HG02981 (cell line): ENCODE data around the gene RSPO1.

ENCODE experiments used
- ATAC-seq: cut with Tn5 transposase; IDR thresholded peaks from one replicate; pipeline ENCODE4 v1.9.1; 2021; ENCODE audit warnings: mild to moderate bottlenecking, moderate library complexity; ENCODE audit not compliant: unreplicated experiment

RSPO1 gene

DNA sequence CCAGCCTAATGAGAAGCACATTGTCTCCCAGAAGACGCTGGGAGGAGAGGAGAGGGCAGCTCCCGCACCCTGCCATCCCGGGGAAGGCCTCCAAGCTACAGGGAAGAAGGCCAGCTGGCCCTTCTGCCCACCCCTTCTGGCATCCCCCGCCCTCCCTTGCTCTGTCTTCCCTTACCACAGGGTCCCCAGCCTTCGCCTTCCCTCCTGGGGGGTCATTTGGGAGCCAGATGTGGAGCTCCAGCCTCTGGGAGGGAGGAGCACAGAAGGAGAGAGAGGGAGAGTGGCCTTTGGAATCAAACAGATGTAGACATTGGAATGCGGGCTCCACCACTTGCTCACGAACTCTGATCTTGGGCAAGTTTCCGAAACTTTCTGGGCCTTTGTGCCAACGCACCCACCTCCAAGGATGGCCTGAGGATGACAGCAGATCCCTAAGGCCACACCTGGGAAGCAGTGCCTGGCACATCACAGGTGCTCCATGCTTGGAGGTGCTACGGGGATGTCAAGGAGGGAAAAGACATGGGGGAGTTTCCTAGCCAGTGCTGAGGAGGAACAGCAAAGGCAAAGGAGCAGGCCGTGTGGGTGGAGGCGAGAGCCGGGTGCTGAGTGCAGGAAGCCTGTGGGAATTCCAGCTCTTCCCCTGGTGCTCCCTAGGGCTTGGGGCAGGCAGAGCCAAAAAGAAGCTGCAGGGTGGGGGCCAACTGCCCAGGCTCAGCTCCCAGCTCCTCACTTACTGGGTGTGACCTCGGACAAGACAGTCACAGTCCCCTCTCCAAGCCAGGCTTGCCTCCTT lies 23.1 kb upstream of the RSPO1 start:
- ATAC-seq: no peak

DNA sequence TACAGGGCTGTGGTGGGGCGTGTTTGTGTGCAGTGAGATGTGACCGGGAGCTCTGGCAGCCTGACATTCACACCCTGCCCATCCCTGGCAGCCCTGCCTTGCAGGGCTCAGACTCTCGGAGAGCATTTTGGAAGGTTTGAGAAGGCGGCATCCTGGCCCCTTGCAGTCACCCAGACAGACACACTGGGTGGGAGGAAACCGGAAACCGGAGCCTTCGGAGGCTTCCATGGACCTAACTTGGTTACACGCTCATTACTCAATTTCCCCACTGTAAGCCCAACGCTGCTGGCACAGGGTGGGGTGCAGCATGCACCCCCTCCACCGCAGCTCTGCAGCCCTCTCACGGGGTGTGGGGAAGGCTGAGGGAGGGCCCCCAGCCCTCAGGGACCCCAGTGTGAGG lies 22.2 kb upstream of the RSPO1 start:
- ATAC-seq: no peak

DNA sequence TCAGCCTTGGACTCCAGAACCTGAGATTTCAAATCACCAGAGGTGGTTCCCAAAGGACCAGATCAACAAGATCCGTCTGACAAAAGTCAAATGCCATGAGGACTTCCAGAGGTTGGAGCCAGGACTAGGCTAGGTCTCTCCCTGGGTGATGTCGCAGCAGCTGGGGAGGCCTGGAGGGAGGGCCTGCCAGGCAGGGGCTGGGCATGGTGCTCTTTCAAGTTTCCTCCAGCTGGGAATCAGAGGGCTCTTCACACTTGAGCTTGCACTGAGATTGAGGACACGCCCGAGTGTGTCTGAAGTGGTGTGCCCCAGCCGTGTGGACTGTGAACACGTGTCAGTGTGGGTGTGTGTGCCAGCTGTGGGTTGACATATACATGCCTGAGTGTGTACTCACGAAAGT lies 21.3 kb upstream of the RSPO1 start:
- ATAC-seq: no peak

DNA sequence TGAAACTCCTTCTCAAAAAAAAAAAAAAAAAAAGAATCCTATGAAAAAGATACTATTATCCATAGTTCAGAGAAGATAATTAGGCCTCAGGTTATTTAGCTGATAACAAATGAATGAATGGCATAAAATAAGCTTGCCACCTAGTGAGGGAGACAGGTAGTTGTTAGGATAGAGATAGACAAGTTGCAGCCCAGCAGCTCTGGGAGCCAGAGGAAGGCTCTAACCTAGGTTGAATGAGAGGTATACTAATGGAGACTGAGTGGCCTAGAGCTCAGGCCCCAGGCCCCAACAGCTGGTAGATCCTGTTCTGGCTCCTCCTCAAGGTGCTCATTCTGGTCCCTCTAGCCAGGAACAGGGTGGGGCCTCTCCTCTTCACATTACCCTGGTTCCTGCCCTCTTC lies 20.6 kb upstream of the RSPO1 start:
- ATAC-seq: no peak

DNA sequence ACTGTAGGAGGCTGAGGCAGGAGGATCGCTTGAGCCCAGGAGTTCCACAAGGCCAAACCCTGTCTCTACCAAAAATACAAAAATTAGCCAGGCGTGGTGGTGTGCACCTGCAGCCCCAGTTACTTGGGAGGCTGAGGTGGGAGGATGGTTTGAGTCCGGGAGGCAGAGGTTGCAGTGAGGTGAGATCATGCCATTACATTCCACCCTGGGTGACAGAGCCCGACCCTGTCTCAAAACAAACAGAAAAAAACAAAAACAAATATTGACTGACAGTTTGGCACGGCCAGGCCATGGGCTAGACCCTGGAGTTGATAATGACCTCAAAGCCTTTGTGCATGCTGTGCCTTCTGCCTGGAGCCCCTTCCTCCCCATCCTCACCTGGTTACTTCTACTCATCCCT lies 19.2 kb upstream of the RSPO1 start:
- ATAC-seq: no peak

DNA sequence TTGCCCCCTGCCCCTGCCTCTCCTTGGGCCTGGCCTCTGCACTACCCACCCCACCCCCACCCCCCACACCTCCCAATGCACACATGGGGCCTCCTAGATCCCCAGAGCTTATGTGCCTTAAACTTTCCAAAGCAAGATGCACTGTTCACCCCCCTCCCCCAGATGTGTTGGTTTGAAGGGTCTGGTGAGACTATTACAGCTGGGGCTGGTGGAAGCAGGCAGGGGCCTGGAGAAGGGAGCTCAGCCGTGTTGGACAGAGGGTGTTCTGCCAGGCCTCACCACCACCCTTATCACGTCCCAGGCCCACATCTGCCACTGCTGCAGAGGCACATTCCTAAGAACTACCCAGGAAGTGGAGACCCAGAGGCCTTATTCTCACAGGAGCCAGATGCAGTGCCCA lies 18.3 kb upstream of the RSPO1 start:
- no peak for ATAC-seq

DNA sequence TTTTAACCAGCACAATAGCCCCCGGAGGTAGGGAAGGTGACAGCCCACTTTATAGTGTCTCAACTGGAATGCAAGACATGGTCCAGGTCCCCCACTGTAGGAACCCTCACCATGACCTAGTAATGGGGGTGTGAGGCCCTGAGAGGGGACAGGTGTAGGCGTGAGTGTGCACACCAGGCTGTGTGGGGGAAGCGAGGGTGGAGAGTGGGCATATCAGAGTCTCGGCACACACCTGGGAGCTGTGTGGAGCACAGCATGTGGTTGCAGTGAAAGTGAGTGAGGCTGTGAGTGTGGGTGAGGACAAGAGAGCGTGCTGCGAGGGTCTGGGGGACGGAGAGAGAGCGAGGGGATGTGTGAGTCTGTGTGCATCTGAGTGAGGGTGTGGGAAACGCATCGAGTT lies 17.1 kb upstream of the RSPO1 start:
- no peak for ATAC-seq

DNA sequence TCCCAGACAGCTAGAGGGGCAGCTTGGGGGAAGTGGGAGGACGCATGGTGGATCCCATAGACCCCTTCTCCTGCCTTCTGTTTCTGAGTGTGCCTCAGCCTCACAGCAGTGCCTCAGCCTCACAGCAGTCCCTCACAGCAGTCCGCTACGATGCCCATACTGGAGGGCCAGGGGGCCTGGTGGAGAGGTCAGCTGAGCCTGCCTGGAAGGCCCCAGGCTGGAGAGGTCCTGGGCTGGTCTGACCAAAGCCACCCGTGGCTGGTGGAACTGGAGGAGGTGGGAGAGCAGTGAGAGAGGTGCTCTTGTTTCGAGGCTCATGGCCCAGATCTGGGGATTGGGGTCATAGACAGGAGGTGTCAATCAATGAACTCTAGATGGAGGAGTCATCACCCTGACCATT lies 16.0 kb upstream of the RSPO1 start:
- no peak for ATAC-seq

DNA sequence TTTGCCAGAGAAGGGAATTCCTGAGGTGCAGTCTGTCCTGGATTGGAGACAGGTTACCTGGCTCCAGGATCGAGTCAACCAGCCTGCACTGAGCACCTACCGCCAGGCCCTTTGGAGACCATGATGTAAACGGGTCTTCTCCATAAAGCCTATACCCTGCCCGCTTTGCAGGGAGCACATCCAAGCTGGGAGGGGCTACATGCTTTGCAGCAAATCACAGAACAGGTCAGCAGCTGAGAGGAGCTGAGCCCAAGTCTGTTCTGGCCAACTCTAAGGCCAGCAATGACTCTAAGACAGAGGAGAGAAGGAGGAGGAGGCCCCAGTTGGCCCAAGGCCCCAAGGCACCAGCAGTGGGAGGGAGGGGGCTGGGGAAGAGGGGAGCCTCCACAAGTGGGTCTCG lies 15.5 kb upstream of the RSPO1 start:
- ATAC-seq: no peak

DNA sequence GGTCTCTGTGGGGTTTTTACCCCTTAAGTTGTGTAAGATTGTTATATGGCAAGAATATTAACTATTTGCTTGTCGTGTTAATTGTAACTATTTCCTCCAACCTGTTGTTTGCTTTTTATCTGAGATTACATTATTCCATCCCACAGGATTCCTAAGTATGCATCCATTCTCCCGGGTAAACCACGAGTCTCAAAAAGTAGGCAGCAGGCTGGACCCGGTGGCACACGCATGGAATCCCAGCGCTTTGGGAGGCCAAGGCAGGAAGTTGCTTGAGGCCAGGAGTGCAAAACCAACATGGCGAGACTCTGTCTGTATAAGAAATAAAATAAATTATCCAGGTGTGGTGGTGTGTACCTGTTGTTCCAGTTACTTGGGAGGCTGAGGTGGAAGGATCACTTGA lies 12.6 kb upstream of the RSPO1 start:
- no peak for ATAC-seq

DNA sequence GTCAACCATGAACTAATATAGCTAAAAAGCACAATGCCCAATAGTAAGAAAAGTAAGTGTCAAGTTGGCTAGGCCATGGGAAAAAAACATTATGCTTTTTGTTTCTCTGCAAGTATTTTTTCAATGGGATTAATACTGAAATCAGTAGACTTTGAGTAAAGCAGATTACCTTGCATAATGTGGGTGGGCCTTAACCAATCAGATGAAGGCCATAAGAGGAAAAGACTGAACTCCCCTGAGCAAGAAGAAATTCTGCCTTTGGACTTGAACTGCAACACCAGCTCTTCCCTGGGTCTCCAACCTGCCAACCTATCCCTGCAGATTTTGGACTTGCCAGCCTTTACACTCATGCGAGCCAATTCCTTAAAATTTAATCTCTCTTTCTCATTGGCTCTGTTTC lies 6.4 kb upstream of the RSPO1 start:
- no peak for ATAC-seq

DNA sequence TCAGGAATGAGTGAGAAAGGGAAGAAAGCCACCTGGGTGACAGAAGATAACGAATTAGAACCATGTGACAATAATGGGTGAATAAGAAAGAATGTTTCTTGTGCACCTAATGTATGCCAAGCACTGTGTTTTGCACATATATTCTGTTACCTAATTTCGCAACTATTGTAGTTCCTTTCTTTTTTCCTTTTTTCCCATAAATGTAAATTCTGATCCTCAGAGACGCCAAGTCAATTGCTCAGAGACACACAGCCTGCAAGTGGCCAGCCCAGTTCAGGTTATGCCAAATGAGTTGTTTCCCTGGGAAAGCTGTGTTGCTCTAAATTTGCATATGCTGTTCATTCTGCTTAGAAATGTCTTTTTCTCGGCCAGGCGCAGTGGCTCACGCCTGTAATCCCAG lies 1.7 kb upstream of the RSPO1 start:
- no peak for ATAC-seq

DNA sequence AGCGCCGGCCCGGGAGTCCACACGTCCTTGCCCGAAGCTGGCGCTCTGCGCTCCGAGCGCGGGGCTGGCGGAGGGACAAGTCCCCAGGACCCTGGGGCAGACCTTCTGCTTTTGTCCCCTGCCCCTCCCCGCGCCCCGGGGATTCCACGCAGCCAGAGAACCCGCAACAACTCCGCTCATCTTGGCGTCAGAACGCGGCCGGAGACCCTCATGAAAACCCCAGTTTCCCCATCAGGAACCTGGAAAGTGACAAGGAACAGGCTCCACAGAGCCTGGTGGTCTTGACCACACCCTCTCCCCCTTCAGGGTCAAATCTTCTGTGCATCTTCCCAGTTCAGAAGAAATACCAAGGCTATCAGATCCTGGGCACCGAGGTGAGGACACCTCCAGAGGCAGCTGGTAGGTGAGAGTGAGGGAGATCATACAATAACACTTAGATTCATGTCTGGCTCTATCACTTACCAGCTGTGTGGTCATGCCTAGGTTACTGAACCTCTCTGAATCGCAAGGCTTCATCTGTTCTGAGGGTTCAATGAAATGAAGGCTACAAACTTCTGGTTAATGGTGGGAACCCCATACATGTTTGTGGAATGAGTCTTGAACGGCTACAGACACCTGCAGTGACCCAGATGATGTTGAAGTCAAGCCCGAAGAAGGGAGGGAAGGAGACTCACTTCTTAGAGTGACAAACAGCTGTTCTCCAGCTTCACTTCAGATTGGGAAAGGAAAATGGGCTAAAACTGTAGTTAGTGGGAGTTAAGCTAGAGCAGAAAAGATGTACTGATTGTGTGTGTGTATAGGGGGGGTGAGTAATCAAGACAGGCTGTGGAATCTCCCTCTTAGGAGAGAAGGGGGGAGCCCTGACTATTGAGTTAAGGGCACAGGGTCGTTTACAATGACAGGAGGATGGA lies 555 bp upstream of the RSPO1 start:
- no peak for ATAC-seq

DNA sequence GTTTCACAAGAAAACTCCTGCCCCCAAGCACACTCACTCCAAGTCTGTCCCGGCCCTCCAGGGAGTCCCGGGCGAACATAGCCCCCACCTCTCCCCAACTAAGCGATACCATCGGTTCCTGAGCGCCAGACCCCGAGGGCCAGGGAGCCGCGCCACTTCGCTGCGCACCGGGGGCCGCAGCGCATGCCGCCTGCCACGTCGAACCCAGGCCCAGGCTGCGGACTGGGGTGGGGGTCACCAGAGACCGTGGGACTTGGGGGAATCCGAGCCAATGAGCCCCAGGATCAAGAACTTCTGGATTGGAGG lies 801 bp downstream of the RSPO1 start:
- ATAC-seq: no peak

DNA sequence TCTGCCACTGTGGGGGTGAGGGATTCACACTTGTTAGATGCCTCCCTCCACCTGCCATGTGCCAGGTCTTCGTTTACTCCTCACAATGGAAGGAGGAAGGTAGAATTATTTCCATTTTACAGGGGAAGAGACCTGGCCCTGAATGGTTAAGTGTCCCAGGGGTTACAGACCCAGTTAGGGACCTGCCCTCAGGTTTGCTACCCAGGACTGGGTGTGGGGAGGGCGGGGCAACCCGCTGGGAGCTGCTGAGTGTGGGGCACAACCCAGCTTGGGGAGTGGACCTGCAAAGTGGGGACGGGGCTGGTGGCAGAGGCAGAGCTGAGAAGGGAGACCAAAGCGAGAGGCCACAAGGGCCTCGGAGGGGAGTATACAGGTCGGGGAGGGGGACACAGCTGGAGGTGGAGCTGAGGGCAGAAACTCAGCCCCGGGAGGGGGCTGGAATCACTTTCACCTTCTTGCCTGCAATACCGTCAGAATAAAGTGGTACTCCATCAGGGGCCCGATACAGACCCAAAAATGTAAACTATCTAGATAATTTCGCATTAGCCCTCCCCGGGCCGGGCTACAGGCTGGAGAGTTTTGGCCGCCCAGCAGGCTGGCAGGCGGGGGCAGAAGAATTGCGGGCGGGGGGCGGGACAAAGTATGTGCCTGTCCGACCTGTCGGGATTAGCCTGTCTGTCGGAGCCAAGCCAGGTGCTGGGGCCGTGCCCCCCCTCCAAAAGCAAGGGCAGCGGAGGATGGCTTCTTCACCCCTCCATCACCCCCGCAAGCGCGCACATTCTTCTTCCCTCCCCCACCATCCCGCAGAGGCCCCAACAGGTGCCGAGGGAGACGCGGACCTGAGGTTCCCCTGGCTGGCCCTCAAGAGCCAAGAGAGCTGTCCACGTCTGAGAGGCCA lies 1.4 kb downstream of the RSPO1 start:
- no peak for ATAC-seq

DNA sequence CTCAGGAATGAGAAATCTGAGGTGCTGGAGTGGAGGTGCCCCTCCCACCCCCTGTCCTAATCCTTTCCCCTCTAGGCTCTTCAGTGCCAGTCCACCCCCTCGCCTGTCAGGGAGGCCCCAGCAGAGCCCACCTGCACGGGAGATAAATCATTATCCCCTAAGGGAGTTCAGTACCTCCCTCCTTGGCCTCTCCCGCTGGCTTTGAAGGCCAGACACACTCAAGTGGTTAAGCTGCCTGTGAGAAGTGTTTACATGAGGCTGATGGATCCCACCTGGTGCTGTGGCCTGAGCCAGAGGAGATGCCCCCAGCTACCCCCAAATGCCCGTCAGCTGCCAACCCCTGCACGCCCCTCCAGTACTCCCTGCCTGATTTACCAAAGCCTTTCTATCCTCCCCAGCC lies 3.7 kb downstream of the RSPO1 start:
- no peak for ATAC-seq

DNA sequence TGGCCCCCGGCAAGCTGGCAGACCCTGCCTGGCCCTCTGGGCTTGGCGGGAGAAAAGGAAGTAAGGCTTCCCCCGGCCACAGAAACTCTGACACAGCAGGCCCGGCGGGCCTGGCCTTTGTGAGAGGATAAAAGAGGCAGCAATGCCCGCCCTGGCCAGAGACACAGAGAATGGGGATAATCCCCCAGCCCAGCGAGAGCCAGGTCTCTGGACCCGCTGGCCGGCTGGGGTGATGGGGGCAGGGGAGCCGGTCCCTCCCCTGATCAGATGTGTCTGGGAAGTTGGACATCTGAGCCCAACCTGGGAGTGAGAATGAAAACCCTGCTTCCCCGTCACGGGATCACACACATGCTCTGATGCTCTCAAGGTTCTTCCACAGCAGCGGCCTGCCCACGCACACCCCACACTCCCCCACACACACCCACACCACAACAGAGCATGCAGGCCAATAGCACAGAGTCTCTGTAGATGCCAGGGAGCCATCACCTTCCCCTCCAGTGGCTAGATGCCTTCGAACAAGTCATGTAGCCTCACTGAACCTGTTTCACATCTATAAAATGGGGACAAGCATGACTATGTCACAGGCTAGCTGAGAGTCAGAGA lies 4.2 kb downstream of the RSPO1 start:
- no peak for ATAC-seq

DNA sequence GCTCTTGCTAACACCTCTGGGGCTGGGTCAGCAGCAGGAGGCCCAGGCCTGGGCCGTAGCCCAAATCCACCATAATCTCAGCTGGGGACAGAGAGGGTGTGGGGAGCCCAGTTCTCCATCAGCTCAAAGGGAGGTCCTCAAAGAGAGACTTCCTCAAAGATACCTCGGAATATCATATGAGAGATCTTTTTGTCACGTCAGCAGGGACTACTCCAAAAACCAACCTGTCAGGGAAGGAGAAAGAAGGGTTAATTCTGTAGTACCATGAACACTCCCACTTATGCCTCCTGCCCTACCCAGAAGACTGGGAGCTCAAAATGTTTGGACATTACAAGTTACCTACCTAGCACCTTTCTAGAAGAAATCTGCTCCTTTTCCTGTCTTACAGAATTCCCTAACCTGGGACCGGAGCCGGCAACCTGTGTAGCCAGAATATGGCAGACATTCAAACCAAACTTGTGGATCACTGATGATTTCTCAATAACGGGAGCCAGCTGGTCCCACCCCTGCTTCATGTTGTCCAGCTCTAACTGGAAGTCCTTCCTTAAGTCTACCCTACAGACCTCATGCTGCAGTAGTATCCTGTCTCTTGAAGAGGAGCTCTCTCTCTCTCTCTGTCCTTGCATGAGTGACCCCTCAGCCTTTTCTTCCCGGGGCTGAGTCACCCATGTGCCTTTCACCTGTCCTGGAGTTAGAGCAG lies 4.8 kb downstream of the RSPO1 start:
- no peak for ATAC-seq

DNA sequence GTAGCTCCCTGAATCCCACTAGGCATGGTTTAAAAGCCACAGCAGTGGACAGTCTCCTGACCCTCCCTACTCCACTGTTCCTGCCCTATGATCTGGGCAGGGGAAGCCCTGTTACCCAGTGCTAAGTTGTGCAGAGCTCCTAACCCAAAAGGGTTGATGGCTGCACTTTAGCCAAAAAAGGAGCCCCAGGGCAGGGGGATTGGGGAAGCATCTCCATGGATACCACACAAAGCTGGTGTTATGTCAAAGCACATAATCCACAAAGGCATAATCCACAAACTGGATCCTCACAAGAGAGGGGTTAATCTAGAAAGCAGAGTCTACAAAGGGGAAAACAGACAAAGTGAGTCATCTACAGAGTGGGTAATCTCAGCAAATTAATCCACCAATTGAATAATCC lies 5.7 kb downstream of the RSPO1 start:
- ATAC-seq: no peak

DNA sequence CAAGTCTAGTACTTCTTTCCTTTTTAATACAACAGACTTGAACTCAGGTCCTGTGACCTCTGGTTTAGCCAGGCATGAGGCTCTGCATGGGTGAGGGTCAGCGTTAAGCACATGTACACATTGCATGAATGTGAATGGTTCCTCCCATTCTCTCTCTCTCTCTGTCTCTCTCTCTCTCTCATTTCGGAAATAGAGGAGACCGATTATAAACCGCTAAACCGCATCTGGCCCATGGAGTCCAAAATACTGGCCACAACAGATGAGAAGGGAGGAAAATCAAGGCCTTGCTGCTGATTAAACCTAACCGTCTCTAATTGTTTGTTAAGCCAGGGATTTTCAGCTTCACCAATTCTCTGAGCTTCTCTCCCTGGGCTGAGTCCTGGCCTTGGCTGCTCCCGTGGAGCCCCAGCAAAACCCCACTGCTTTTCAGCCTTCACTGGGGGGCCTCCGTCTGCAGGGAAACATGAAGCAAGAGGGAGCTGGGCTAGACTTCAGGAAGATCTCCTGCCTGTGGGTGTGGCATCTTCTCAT lies 6.6 kb downstream of the RSPO1 start:
- no peak for ATAC-seq
